ENCODE results near the gene KDM4C.

The KDM4C gene

GRCh38 chr9:7212101-7212500, 454.3 kb downstream of the KDM4C start:
- DNase-seq (ENCODE audit: low read depth), result no peak

- peak; percentile 28 for DNase-seq (ENCODE audit: low read depth)
These were observed 458.4 kb downstream of the KDM4C start for GRCh38 chr9:7216004-7216841.

GRCh38 chr9:7223981-7224380, 466.2 kb downstream of the KDM4C start:
- DNase-seq (ENCODE audit: low read depth), result no peak

All from stromal cell of bone marrow (primary cell).